K562 (cell line): Measurements from ENCODE around the gene PGPEP1. TPM values are rescaled to one million over a fixed set of nuclear protein-coding genes. Genes with fewer than 3 reads are reported as not detected.
A peak's percentile ranks its signal among the peaks of the same experiment; 100 is the strongest.

ENCODE experiments used
- BCL6 ChIP-seq: fragments of 250-450 bp; sonication (Bioruptor Pico); IDR thresholded peaks from 2 replicates; pipeline ENCODE4 v1.4.0; 2020
- BRF1 ChIP-seq: IDR thresholded peaks from 3 replicates; pipeline ENCODE4 v1.6.1; 2011; ENCODE audit warnings: borderline replicate concordance, mild to moderate bottlenecking; ENCODE audit not compliant: insufficient read length; ENCODE audit errors: extremely low read depth
- EP300 ChIP-seq: IDR thresholded peaks from 2 replicates; pipeline ENCODE4 v1.6.1; 2012; ENCODE audit warnings: low read length, improper control_type of control experiment
- HMG20A ChIP-seq: fragments of 450-650 bp; formaldehyde crosslinking; conservative IDR thresholded peaks from 2 replicates; pipeline ENCODE4 v1.4.0; 2020; ENCODE audit warnings: mild to moderate bottlenecking, mixed read lengths
- KDM5B ChIP-seq: fragments of 200-600 bp; sonication (generic); IDR thresholded peaks from 2 replicates; pipeline ENCODE4 v1.6.1; 2012; ENCODE audit warnings: low read depth, mild to moderate bottlenecking, moderate library complexity, low read length, control low read depth, inconsistent platforms; ENCODE audit not compliant: insufficient replicate concordance
- MXI1 ChIP-seq: IDR thresholded peaks from 2 replicates; pipeline ENCODE4 v1.6.1; 2011; ENCODE audit warnings: low read depth, mild to moderate bottlenecking, improper control_type of control experiment, low read length
- RHOXF2B ChIP-seq: fragments of 250-450 bp; sonication (Bioruptor Pico); conservative IDR thresholded peaks from 2 replicates; pipeline ENCODE4 v1.5.1; 2021
- SP2 ChIP-seq: IDR thresholded peaks from 2 replicates; pipeline ENCODE4 v1.6.1; 2011; ENCODE audit warnings: mild to moderate bottlenecking, low read depth, low read length, moderate library complexity; ENCODE audit not compliant: poor library complexity, severe bottlenecking; ENCODE audit errors: extremely low read depth
- ZNF263 ChIP-seq: sonication (generic); formaldehyde crosslinking; IDR thresholded peaks from 2 replicates; pipeline ENCODE4 v1.8.0; 2022; ENCODE audit warnings: mild to moderate bottlenecking, missing genetic modification reagents, borderline replicate concordance
- ZNF551 ChIP-seq: fragments of 250-450 bp; sonication (Bioruptor Pico); IDR thresholded peaks from 2 replicates; pipeline ENCODE4 v1.5.0; 2021; ENCODE audit warnings: mild to moderate bottlenecking, moderate library complexity
- ZSCAN32 ChIP-seq: fragments of 450-650 bp; formaldehyde crosslinking; IDR thresholded peaks from 2 replicates; pipeline ENCODE4 v1.4.0; 2020; ENCODE audit warnings: mild to moderate bottlenecking, moderate library complexity
- polyA plus RNA-seq, 8 experiments: library from polyadenylated mRNA; depleted of rRNA in 4 of 8; stranded (reverse) in 5 of 8; unstranded in 3 of 8; fragments of >200 nt; fragmentation: Nextera tagmentation in 2 of 8; fragmentation: Illumina TruSeq in 1 of 8; extraction: Ambion mirVana in 2 of 8; extraction: Trizol in 1 of 8; gene quantifications; 2 replicates each; pipeline versions ENCODE4 v1.2.1 to v1.2.3, GENCODE V29; 2011 to 2014; ENCODE audit warnings: inconsistent platforms in 1 of 8, missing spikeins in 1 of 8
- total RNA-seq, 7 experiments: library from RNA; depleted of rRNA in 6 of 7; stranded (reverse); fragments of >200 nt in 6 of 7; fragmentation: Illumina TruSeq in 2 of 7; extraction: Trizol in 2 of 7; gene quantifications; 2 replicates each; pipeline versions ENCODE4 v1.2.1 to v1.2.3, GENCODE V29; 2011 to 2021; ENCODE audit warnings: low replicate concordance in 1 of 7
- TF ChIP-seq, protein P1 (sequence below): sonication (generic); formaldehyde crosslinking; IDR thresholded peaks from 2 replicates; pipeline ENCODE4 v1.4.0; 2020; ENCODE audit warnings: mild to moderate bottlenecking, missing genetic modification reagents
- TF ChIP-seq, protein P2 (sequence below): fragments of 250-450 bp; sonication (Bioruptor Pico); IDR thresholded peaks from 2 replicates; pipeline ENCODE4 v1.8.0; 2021; ENCODE audit warnings: moderate library complexity, mild to moderate bottlenecking, inconsistent platforms
- TF ChIP-seq, protein P3 (sequence below): sonication (generic); formaldehyde crosslinking; IDR thresholded peaks from 2 replicates; pipeline ENCODE4 v1.8.0; 2022; ENCODE audit warnings: mild to moderate bottlenecking, low read depth, missing genetic modification reagents
- TF ChIP-seq, protein P4 (sequence below), 2 experiments: fragments of 450-650 bp in 1 of 2; IDR thresholded peaks; 2 replicates each; pipeline ENCODE4 v1.6.1; 2011 to 2017; ENCODE audit warnings: low read depth in 2 of 2, antibody characterized with exemption in 1 of 2, borderline replicate concordance in 1 of 2, low read length in 1 of 2, mild to moderate bottlenecking in 1 of 2, mixed read lengths in 1 of 2; ENCODE audit not compliant: control insufficient read depth in 1 of 2
- TF ChIP-seq, protein P5 (sequence below): sonication (generic); formaldehyde crosslinking; IDR thresholded peaks from 2 replicates; pipeline ENCODE4 v1.8.0; 2022; ENCODE audit warnings: mild to moderate bottlenecking, missing genetic modification reagents

The PGPEP1 gene
- total and polyA plus RNA-seq, 9 of the 15 experiments (the other 6 are each of a cell fraction or from before 2014, with no cell fraction given), result 10.0 to 69.6 (median 33.5) TPM

DNA sequence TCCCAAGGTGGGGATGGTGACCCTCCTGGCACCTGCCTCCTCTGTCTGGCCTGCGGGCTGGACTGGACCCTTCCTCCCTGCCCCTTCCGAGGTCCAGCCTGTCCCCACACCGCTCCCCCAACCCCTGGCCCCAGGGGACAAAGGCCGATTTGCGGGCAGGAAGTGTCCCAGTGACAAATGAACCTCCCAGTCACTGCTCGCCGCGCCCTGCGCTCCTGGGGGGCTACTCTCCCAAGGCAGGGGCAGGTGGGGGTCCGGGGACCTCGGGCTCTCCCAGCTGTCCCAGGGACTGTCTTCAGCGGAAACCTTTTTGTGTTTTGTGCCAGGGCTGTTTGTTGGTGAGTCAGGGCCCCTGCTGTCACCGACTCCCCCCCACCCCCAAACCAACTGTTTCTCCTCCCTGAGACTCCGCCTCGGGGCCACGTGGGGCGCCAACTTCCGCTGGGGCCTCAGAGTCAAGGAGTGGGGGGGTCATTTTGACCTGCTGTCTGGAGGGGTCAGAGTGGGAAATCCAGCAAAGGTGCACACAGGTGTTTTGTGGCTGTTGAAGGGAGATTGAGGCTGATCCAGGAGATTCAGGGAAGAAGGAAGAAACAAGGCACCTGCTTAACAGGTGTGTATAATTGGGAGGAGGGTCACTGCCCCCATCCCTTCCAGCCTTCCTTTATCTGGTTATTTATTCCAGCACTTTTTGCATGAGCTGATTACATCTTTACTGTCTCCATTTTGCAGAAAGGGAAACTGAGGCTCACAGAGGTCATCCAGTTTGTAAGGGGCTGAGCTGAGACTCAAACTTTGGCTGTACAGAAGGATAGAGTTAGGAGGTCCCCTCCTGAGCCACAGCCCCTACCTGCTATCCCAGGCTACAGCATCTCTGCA lies 831 bp downstream of the PGPEP1 start (continued):
- TF ChIP-seq, protein P1, sequence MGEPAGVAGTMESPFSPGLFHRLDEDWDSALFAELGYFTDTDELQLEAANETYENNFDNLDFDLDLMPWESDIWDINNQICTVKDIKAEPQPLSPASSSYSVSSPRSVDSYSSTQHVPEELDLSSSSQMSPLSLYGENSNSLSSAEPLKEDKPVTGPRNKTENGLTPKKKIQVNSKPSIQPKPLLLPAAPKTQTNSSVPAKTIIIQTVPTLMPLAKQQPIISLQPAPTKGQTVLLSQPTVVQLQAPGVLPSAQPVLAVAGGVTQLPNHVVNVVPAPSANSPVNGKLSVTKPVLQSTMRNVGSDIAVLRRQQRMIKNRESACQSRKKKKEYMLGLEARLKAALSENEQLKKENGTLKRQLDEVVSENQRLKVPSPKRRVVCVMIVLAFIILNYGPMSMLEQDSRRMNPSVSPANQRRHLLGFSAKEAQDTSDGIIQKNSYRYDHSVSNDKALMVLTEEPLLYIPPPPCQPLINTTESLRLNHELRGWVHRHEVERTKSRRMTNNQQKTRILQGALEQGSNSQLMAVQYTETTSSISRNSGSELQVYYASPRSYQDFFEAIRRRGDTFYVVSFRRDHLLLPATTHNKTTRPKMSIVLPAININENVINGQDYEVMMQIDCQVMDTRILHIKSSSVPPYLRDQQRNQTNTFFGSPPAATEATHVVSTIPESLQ (CRISPR knock-in tag), result no peak; the same call in 1 of the 2 replicates
- TF ChIP-seq ZNF551 (CRISPR knock-in tag) (no peak), BCL6 (no peak), MXI1 (peak; percentile 29; the same call in 1 of the 2 replicates), ZSCAN32 (no peak), RHOXF2B (CRISPR knock-in tag) (no peak), SP2 (no peak), KDM5B (peak; percentile 39), HMG20A (CRISPR knock-in tag) (no peak), EP300 (peak; percentile 40), BRF1 (no peak), ZNF263 (CRISPR knock-in tag) (no peak)
- TF ChIP-seq, protein P2, sequence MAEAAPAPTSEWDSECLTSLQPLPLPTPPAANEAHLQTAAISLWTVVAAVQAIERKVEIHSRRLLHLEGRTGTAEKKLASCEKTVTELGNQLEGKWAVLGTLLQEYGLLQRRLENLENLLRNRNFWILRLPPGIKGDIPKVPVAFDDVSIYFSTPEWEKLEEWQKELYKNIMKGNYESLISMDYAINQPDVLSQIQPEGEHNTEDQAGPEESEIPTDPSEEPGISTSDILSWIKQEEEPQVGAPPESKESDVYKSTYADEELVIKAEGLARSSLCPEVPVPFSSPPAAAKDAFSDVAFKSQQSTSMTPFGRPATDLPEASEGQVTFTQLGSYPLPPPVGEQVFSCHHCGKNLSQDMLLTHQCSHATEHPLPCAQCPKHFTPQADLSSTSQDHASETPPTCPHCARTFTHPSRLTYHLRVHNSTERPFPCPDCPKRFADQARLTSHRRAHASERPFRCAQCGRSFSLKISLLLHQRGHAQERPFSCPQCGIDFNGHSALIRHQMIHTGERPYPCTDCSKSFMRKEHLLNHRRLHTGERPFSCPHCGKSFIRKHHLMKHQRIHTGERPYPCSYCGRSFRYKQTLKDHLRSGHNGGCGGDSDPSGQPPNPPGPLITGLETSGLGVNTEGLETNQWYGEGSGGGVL (CRISPR knock-in tag), result no peak
- TF ChIP-seq, protein P3, sequence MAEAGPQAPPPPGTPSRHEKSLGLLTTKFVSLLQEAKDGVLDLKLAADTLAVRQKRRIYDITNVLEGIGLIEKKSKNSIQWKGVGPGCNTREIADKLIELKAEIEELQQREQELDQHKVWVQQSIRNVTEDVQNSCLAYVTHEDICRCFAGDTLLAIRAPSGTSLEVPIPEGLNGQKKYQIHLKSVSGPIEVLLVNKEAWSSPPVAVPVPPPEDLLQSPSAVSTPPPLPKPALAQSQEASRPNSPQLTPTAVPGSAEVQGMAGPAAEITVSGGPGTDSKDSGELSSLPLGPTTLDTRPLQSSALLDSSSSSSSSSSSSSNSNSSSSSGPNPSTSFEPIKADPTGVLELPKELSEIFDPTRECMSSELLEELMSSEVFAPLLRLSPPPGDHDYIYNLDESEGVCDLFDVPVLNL (CRISPR knock-in tag), result no peak
- TF ChIP-seq, protein P4, sequence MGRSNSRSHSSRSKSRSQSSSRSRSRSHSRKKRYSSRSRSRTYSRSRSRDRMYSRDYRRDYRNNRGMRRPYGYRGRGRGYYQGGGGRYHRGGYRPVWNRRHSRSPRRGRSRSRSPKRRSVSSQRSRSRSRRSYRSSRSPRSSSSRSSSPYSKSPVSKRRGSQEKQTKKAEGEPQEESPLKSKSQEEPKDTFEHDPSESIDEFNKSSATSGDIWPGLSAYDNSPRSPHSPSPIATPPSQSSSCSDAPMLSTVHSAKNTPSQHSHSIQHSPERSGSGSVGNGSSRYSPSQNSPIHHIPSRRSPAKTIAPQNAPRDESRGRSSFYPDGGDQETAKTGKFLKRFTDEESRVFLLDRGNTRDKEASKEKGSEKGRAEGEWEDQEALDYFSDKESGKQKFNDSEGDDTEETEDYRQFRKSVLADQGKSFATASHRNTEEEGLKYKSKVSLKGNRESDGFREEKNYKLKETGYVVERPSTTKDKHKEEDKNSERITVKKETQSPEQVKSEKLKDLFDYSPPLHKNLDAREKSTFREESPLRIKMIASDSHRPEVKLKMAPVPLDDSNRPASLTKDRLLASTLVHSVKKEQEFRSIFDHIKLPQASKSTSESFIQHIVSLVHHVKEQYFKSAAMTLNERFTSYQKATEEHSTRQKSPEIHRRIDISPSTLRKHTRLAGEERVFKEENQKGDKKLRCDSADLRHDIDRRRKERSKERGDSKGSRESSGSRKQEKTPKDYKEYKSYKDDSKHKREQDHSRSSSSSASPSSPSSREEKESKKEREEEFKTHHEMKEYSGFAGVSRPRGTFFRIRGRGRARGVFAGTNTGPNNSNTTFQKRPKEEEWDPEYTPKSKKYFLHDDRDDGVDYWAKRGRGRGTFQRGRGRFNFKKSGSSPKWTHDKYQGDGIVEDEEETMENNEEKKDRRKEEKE (IDR thresholded peaks at IDR 0.05; ENCODE audit: borderline replicate concordance in 1 of 2, control insufficient read depth in 1 of 2, low read depth in 2 of 2, low read length in 1 of 2), result no peak
- TF ChIP-seq, protein P5, sequence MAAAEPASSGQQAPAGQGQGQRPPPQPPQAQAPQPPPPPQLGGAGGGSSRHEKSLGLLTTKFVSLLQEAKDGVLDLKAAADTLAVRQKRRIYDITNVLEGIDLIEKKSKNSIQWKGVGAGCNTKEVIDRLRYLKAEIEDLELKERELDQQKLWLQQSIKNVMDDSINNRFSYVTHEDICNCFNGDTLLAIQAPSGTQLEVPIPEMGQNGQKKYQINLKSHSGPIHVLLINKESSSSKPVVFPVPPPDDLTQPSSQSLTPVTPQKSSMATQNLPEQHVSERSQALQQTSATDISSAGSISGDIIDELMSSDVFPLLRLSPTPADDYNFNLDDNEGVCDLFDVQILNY (CRISPR knock-in tag), result no peak
